Activated naive CD4-positive, alpha-beta T cell (primary cell): ENCODE results near the gene SNRPD1.
"Not testable (repeated sequence)": the region's sequence is repeated elsewhere in the genome, so short reads cannot be mapped to it uniquely, and the experiment has no call there.

Experiments
- DNase-seq, 4 experiments: peaks; one replicate each; lab custom pipeline; 2025; lab: John Stamatoyannopoulos, UW

Gene SNRPD1

DNA sequence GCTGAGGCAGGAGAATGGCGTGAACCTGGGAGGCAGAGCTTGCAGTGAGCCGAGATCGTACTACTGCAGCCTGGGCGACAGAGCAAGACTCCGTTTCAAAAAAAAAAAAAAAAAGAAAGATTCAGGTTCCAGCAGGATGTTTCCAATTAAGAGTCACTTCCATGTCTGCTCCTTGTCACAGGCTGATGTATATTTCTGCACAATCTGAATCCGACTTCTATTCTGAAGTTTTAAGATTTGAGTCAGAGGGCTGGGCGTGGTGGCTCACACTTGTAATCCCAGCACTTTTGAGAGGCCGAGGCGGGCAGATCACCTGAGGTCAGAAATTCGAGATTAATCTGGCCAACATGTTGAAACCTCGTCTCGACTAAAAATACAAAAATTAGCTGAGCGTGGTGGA, 24.7 kb downstream of the SNRPD1 start:
- DNase-seq, result no peak

DNA sequence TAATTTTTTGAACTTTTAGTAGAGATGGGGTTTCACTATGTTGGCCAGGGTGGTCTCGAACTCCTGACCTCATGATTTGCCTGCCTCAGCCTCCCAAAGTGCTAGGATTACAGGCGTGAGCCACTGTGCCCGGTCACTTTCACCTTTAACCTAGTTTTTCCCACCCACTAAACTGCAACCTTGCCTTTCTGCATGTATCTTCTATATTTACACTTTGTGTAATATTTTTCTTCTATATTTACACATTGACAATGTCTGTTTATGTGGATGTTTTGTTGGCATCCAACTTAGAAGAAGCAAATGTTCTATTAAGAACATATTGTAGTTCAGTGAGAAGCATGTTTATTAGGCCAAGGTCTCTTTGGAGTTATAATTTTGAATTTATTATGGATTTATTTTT, 26.7 kb downstream of the SNRPD1 start:
- no peak for DNase-seq

- not testable (repeated sequence) for DNase-seq
Observed at GRCh38 chr18:21640375-21640774, 28.3 kb downstream of the SNRPD1 start.

GRCh38 chr18:21650311-21650710, 38.2 kb downstream of the SNRPD1 start:
- no peak for DNase-seq

GRCh38 chr18:21652073-21652472, 40.0 kb downstream of the SNRPD1 start:
- DNase-seq, result no peak

GRCh38 chr18:21653361-21653760, 41.2 kb downstream of the SNRPD1 start:
- no peak for DNase-seq

GRCh38 chr18:21656402-21656801, 44.3 kb downstream of the SNRPD1 start:
- no peak for DNase-seq

DNA sequence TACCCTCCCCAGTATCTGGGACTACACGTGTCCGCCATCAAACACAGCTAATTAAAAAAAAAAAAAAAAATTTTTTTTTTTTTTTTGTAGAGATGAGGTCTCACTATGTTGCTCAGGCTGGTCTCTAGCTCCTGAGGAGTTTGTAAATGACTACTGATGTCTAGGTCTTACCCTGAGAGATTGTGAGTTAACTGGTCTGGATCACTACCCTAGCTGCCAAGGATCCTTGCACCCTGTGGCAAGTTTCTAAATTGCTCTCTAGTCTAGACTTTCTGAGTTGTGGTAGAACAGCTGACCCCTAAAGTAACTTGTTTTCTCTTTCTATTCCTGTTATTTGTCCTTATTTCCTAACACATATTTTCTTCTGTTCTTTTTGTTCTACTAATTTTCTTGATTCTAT, 48.0 kb downstream of the SNRPD1 start:
- no peak for DNase-seq

DNA sequence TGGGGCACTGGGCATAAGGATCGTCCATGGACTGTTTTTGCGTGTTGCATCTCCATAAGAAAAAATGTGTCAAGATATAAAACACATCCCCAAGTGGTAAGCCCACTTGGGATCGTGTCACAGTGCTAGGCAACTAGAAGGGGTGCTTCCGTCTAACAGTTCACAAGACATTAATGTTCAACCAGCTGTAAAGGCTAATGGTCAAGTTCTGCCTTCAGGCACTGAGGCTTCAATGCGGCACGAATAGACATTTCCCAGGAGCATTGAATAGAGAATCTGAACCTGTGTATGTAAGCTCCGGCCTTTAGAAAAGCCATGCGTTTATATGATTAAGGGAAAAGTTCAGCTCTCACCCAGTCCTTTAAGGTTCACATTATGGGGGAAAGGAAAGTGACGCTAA, 50.5 kb downstream of the SNRPD1 start:
- DNase-seq, result no peak

- DNase-seq, result no peak
Observed at GRCh38 chr18:21663578-21663977, 51.5 kb downstream of the SNRPD1 start.

DNA sequence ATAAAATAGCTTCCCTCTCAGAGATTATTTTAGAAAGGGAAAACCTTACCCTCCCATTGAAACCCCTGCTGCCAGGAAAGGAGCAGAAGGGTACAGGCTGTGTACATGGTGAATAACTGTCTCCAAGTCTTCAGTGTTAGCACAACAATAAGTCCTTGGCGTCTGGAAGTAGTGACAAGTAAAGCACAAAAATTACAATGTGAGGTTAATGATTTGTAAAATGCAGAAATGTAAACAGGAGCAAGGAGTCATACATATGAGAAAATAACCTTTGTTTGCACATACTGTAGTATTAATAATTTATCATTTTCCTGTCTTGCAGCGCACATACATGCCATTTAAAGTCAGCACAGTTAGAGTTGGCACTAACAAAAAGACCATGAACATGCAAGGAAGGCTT, 52.0 kb downstream of the SNRPD1 start:
- no peak for DNase-seq

- no peak for DNase-seq
Observed at GRCh38 chr18:21669736-21670285, 57.7 kb downstream of the SNRPD1 start.

- DNase-seq, result no peak
Observed at GRCh38 chr18:21672521-21673267, 60.6 kb downstream of the SNRPD1 start.

- DNase-seq, result not testable (repeated sequence)
Observed at GRCh38 chr18:21675354-21675753, 63.2 kb downstream of the SNRPD1 start.

DNA sequence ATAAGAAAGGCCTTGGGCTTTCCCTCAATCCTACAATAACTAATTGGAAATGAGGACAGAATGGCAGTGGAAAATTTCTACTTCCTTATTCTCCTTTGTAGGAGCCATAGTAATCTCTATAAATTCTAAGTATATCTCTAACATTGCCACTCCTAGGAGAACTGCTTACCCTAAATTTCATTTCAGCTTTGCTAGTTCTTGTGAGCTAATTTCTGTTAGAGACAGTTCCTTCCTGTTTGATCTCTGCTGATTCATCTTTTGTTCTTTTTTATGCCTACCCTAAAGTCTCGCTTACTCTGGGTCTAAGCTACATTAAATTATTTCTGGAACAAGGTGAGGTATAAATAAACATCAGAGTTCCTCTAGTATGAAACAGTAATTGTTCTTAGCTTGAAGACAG, 66.7 kb downstream of the SNRPD1 start:
- DNase-seq, result no peak

DNA sequence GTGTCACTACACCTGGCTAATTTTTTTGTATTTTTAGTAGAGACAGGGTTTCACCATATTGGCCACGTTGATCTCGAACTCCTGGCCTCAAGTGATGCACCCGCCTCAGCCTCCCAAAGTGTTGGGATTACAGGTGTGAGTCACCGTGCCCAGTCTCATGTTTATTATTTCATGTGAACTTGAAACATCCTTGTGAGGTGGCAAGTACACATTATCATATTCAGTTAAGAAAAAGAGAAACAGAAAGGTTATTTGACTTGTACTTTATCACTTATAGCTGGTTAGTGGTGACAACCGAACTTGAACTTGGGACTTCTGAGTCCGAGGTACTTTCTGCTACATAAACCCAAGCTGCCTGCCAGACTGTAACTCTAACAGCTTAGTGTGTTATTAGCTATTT, 68.0 kb downstream of the SNRPD1 start:
- DNase-seq, result no peak

DNA sequence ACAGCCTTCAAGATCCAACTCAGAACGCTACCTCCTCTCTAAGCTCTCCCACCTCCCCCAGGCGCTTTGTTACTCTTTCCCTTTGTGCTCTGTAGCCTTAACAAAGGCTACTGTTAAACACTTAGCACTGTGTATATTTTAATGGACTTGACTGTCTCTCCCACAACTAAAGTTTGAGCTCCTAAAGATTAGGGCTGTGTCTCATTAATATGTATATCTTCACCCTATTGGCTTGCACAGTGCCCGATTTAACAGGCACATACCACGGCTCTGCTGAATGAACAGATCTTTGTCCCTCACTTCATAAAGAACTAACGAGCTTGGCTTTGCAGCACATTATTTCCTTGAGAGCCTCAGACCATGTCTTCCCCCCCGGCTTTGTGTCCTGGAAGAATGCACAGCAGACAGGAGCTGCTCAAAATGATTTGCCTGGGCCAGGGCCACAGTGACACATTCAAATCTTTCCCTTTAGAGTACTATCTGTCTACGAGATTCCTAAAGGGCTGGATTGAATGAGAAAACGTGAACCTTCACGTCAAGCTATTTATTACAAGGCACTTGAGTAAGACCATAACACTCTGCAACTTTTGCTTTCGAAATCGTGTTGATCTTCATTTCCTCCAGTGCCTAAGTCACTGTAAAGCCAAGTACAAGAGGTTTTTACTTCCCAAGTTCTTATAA, 70.4 kb downstream of the SNRPD1 start:
- DNase-seq, result peak in 1 of 4 experiments; percentile 5
